ENCODE results near the gene HMMR. TPM values are rescaled to one million over a fixed set of nuclear protein-coding genes. Genes with fewer than 3 reads are reported as not detected.
A peak's percentile ranks its signal among the peaks of the same experiment; 100 is the strongest.

The HMMR gene
- total and polyA plus RNA-seq, 2 of the 4 experiments (the other 2 are of a cell fraction): 13.0 to 24.6 TPM

DNA sequence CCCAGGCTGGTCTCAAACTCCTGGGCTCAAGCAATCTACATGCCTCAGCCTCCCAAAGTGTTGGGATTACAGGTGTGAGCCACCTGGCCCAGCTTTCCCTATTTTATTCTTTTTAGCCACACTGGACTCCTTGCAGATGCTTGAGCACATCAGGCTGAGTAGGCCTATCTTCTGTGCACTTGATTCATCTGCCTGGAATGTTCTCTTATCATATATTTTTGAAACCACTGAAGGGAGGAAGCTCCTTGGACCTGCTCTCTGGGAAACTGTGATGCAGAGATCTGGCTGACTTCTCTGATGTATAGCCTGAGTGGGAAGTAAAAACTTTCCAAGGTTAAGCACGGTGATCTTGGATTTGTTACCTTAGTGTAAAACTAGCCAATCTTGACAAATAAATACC, 38.5 kb downstream of the HMMR start:
- in situ Hi-C loops (cut with MboI; ENCODE audit: low sequenced_read_pairs) (no loop called here), intact Hi-C loops (cut with micrococcal nuclease) (no loop called here), dilution Hi-C loops (cut with HindIII; ENCODE audit: low sequenced_read_pairs, unreplicated experiment) (no loop called here)
- DNase-seq (peak; percentile 86), ATAC-seq (ENCODE audit: low read depth) (peak; percentile 61)
- Histone ChIP-seq H3K36me3 (ENCODE audit: control insufficient read depth, insufficient read depth, low read length) (no peaks in the 10 kb centered on the region), H3K4me2 (ENCODE audit: low read depth, low read length) (no peak overlapping the region), H2BK120ac (ENCODE audit: low read depth, low read length) (no peak overlapping the region), H4K91ac (ENCODE audit: insufficient read depth, low read depth, low read length) (no peak overlapping the region), H3K18ac (ENCODE audit: low read depth, low read length) (no peak overlapping the region), H2BK5ac (ENCODE audit: low read depth, low read length, poor library complexity, severe bottlenecking) (no peak overlapping the region), H3K4me1 (ENCODE audit: control insufficient read depth, insufficient read depth, low read length) (peaks cover 2% of the 10 kb centered on the region), H3K27ac (ENCODE audit: insufficient read depth, low read length) (no peak overlapping the region), H2AK9ac (replicated peaks; ENCODE audit: low read depth, low read length, poor library complexity) (no peak overlapping the region), H3K9me1 (ENCODE audit: insufficient read depth, low read length) (no peaks in the 10 kb centered on the region), H2BK15ac (ENCODE audit: low read depth, low read length) (no peak overlapping the region), H3K79me1 (ENCODE audit: low read depth in 1 of 2, low read length in 2 of 2) (no peaks in the 10 kb centered on the region), H3K56ac (ENCODE audit: extremely low read depth, insufficient read depth, low read length) (no peak overlapping the region), H4K5ac (ENCODE audit: low read depth, low read length) (no peak overlapping the region), H4K8ac (ENCODE audit: low read depth in 2 of 2, low read length in 2 of 2) (no peak overlapping the region), H3K4me3 (ENCODE audit: insufficient read depth, low read depth, low read length) (no peak overlapping the region), H2AFZ (replicated peaks; ENCODE audit: low read length, poor library complexity) (no peak overlapping the region), H2AK5ac (ENCODE audit: low read depth, low read length) (no peak overlapping the region), H3K23ac (ENCODE audit: low read depth, low read length) (no peak overlapping the region), H4K20me1 (ENCODE audit: insufficient read depth, low read length) (no peaks in the 10 kb centered on the region), H3K14ac (replicated peaks; ENCODE audit: low read depth, low read length) (no peak overlapping the region), H3K4ac (ENCODE audit: low read depth, low read length) (no peak overlapping the region), H3K27me3 (ENCODE audit: control insufficient read depth, insufficient read depth, low read length) (no peaks in the 10 kb centered on the region), H2BK20ac (ENCODE audit: low read depth, low read length) (no peak overlapping the region), H3K9me3 (ENCODE audit: control insufficient read depth, insufficient read depth, low read length) (no peaks in the 10 kb centered on the region), H3K9ac (ENCODE audit: low read depth, low read length) (no peak overlapping the region)
- TF ChIP-seq FOS (IDR thresholded peaks at IDR 0.05; ENCODE audit: low read depth, low read length): 0 out of 2 replicates have a peak, but pooled peaks have one; percentile 21
- no peak for TF ChIP-seq CHD1 (IDR thresholded peaks at IDR 0.05; ENCODE audit: low read depth, low read length)
- no TSS peak for BruUV-seq (replicated peaks)
- ChIA-PET POLR2A (ENCODE audit: unreplicated experiment) (no interaction called here), CTCF (interaction anchor here (1.3 kb wide), 1 partner anchor 10 kb away, joined by 8 read pairs; no protein-coding TSS in a partner anchor)
- no CpG with 5 or more reads among the region's 1 CpG for whole genome bisulfite sequencing, 2 experiments (ENCODE audit: extremely low coverage in 2 of 2, insufficient read length in 1 of 2)

Data from IMR-90 (cell line).